ENCODE measurements around the gene KDM2A.

DNA sequence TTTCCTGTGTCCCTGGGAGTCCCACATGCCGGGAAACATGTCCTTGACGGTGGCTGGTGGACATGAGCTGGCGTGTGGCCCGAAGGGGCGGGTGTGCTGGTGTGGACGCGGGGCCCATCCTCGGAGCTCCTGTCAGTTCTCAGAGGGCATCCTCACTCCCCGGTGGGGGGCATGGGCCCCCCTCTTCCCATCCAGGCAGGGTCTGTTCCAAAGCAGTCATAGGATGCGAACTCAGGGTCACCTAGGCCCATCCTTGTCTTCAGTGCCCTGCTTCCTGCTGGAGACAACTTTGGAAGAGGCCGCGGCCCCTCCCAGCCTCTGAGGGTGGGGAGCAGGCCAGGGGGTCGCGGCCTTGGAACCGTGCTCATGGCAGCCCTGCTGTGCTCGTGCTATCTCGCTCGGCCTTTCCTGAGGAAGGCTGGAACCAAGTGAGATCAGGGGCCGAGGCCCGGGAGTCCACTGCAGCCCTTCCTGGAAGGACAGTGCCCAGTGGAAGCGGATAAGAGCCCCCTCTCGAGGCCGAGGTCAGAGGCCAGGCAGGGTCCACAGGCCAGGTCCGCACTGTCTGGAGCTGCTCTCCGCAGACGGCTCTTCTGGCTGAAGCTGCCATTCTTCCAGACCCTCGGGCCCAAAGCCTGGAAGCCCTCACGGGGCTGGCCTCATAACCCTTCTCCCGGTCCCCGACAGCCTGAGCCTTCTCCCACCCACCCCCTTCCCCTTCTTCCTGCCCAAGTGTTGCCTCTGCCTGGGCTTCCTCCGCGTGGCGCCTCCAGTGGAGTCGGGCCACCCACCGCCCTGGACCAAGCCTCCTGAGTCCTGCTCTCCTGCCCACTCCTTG, 155.9 kb downstream of the KDM2A start:
- TF ChIP-seq, protein P1, sequence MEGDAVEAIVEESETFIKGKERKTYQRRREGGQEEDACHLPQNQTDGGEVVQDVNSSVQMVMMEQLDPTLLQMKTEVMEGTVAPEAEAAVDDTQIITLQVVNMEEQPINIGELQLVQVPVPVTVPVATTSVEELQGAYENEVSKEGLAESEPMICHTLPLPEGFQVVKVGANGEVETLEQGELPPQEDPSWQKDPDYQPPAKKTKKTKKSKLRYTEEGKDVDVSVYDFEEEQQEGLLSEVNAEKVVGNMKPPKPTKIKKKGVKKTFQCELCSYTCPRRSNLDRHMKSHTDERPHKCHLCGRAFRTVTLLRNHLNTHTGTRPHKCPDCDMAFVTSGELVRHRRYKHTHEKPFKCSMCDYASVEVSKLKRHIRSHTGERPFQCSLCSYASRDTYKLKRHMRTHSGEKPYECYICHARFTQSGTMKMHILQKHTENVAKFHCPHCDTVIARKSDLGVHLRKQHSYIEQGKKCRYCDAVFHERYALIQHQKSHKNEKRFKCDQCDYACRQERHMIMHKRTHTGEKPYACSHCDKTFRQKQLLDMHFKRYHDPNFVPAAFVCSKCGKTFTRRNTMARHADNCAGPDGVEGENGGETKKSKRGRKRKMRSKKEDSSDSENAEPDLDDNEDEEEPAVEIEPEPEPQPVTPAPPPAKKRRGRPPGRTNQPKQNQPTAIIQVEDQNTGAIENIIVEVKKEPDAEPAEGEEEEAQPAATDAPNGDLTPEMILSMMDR (conservative IDR thresholded peaks at IDR 0.05): no peak
- no peak for TF ChIP-seq EZH2 (IDR thresholded peaks at IDR 0.05; ENCODE audit: low read depth)
